ENCODE measurements around the gene NTPCR.

- TF ChIP-seq, protein P1, sequence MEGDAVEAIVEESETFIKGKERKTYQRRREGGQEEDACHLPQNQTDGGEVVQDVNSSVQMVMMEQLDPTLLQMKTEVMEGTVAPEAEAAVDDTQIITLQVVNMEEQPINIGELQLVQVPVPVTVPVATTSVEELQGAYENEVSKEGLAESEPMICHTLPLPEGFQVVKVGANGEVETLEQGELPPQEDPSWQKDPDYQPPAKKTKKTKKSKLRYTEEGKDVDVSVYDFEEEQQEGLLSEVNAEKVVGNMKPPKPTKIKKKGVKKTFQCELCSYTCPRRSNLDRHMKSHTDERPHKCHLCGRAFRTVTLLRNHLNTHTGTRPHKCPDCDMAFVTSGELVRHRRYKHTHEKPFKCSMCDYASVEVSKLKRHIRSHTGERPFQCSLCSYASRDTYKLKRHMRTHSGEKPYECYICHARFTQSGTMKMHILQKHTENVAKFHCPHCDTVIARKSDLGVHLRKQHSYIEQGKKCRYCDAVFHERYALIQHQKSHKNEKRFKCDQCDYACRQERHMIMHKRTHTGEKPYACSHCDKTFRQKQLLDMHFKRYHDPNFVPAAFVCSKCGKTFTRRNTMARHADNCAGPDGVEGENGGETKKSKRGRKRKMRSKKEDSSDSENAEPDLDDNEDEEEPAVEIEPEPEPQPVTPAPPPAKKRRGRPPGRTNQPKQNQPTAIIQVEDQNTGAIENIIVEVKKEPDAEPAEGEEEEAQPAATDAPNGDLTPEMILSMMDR (IDR thresholded peaks at IDR 0.05; ENCODE audit: borderline replicate concordance, extremely low read depth, low read length, poor library complexity, severe bottlenecking) = no peak
- TF ChIP-seq EZH2 (IDR thresholded peaks at IDR 0.05; ENCODE audit: borderline replicate concordance, low read depth, low read length, severe bottlenecking) = no peak
Measured at GRCh38 chr1:232987774-232988140, 37.3 kb downstream of the NTPCR start.

Data from DND-41 (cell line).